HCT116 (cell line): ENCODE measurements around the gene SEPTIN5. TPM values are rescaled to one million over a fixed set of nuclear protein-coding genes. Genes with fewer than 3 reads are reported as not detected.

ENCODE experiments used
- ATAC-seq: fragments of 200-7000 bp; cut with Tn5 transposase; 2 replicates; pipeline ENCODE4 v1.9.1; 2020; ENCODE audit warnings: mild to moderate bottlenecking, moderate library complexity
- BruUV-seq: library from RNA; stranded (reverse); fragments of 400-500 nt; replicated peaks from 2 replicates; lab custom pipeline; 2021; lab: Mats Ljungman, UMichigan
- CTCF ChIA-PET: fragments of 300-600 bp; sonication (Branson Sonifier 250); formaldehyde crosslinking; loops from one replicate; lab custom pipeline; 2021; ENCODE audit warnings: antibody characterized with exemption; lab: Charles Lee
- POLR2A ChIA-PET: fragments of 300-600, 350-600 bp; sonication (Branson Sonifier 250); formaldehyde crosslinking; loops from one replicate; lab custom pipeline; 2021; ENCODE audit warnings: antibody characterized with exemption; lab: Charles Lee
- RAD21 ChIA-PET, 2 experiments: fragments of 300-600 bp; sonication (Branson Sonifier 250); formaldehyde crosslinking; loops; one replicate each; lab custom pipeline; 2023; ENCODE audit warnings: low total read pairs in 2 of 2; ENCODE audit not compliant: uncharacterized antibody in 2 of 2, unreplicated experiment in 2 of 2, low non-redundant PET in 1 of 2; lab: Charles Lee
- DNase-seq: peaks from one replicate; pipeline ENCODE4 v3.0.0-alpha.2; 2010; ENCODE audit warnings: low read depth, low spot score
- H2AFZ ChIP-seq: fragments of 200-600 bp; shearing (Covaris generic), sonication (generic); 2 replicates; pipeline ENCODE4 v1.6.1; 2017; ENCODE audit warnings: low read depth, mixed run types, mixed read lengths, antibody characterized with exemption, low read length; ENCODE audit not compliant: poor library complexity, severe bottlenecking
- H3K27ac ChIP-seq: 2 replicates; pipeline ENCODE4 v1.5.1; 2012; ENCODE audit warnings: low read depth, low read length
- H3K27me3 ChIP-seq: fragments of 200-600 bp; sonication (generic); 2 replicates; pipeline ENCODE4 v1.6.1; 2016; ENCODE audit warnings: mixed run types, low read length, mixed read lengths; ENCODE audit not compliant: insufficient read depth
- H3K36me3 ChIP-seq, 2 experiments: fragments of 200-500 bp in 1 of 2; fragments of 200-600 bp in 1 of 2; sonication (Bioruptor generic) in 1 of 2; sonication (generic) in 1 of 2; 2 replicates each; pipeline versions ENCODE4 v1.5.1 to v1.6.1; 2014 to 2016; ENCODE audit warnings: low read length in 2 of 2, inconsistent platforms in 1 of 2, mixed read lengths in 1 of 2, mixed run types in 1 of 2; ENCODE audit not compliant: insufficient read depth in 2 of 2, control insufficient read depth in 1 of 2
- H3K4me1 ChIP-seq, 2 experiments: fragments of 200-600 bp in 1 of 2; sonication (generic) in 1 of 2; 2 replicates each; pipeline versions ENCODE4 v1.5.1 to v1.6.1; 2012 to 2017; ENCODE audit warnings: low read length in 2 of 2, inconsistent platforms in 1 of 2, mild to moderate bottlenecking in 1 of 2, mixed read lengths in 1 of 2, mixed run types in 1 of 2, moderate library complexity in 1 of 2; ENCODE audit not compliant: insufficient read depth in 2 of 2, control insufficient read depth in 1 of 2
- H3K4me2 ChIP-seq: fragments of 200-600 bp; sonication (generic); 2 replicates; pipeline ENCODE4 v1.6.1; 2017; ENCODE audit warnings: mixed run types, low read length, mixed read lengths
- H3K4me3 ChIP-seq, 2 experiments: fragments of 200-600 bp in 1 of 2; sonication (generic) in 1 of 2; replicated peaks in 1 of 2; 2 replicates each; pipeline ENCODE4 v1.5.1; 2011 to 2016; ENCODE audit warnings: low read length in 2 of 2, control low read depth in 1 of 2, low read depth in 1 of 2, mild to moderate bottlenecking in 1 of 2, mixed read lengths in 1 of 2, mixed run types in 1 of 2
- H3K79me2 ChIP-seq: fragments of 200-600 bp; sonication (generic); 2 replicates; pipeline ENCODE4 v1.6.1; 2017; ENCODE audit warnings: mild to moderate bottlenecking, mixed run types, low read length, moderate library complexity, mixed read lengths; ENCODE audit not compliant: insufficient read depth
- H3K9ac ChIP-seq: fragments of 200-600 bp; sonication (generic); 2 replicates; pipeline ENCODE4 v1.6.1; 2016; ENCODE audit warnings: low read length, mixed read lengths
- H3K9me2 ChIP-seq: fragments of 200-600 bp; sonication (generic), shearing (Covaris generic); 2 replicates; pipeline ENCODE4 v1.6.1; 2017; ENCODE audit warnings: mixed run types, mild to moderate bottlenecking, moderate library complexity; ENCODE audit not compliant: insufficient read depth
- H3K9me3 ChIP-seq, 2 experiments: fragments of 200-500 bp in 1 of 2; fragments of 200-600 bp in 1 of 2; sonication (Bioruptor generic) in 1 of 2; sonication (generic) in 1 of 2; 2 replicates each; pipeline ENCODE4 v1.6.1; 2014 to 2017; ENCODE audit warnings: low read length in 2 of 2, mixed read lengths in 2 of 2, inconsistent platforms in 1 of 2, low read depth in 1 of 2, mild to moderate bottlenecking in 1 of 2, mixed run types in 1 of 2, moderate library complexity in 1 of 2; ENCODE audit not compliant: control insufficient read depth in 1 of 2, insufficient read depth in 1 of 2
- H4K20me1 ChIP-seq: fragments of 200-600 bp; sonication (generic), shearing (Covaris generic); 2 replicates; pipeline ENCODE4 v1.6.1; 2017; ENCODE audit warnings: mixed run types, mild to moderate bottlenecking, moderate library complexity; ENCODE audit not compliant: insufficient read depth
- ATF3 ChIP-seq: IDR thresholded peaks from 2 replicates; pipeline ENCODE4 v1.6.1; 2012
- CBX3 ChIP-seq: IDR thresholded peaks from 2 replicates; pipeline ENCODE4 v1.6.1; 2012; ENCODE audit warnings: low read depth
- CEBPB ChIP-seq: IDR thresholded peaks from 2 replicates; pipeline ENCODE4 v1.6.1; 2012; ENCODE audit warnings: low read depth
- EGR1 ChIP-seq: IDR thresholded peaks from 2 replicates; pipeline ENCODE4 v1.6.1; 2012; ENCODE audit warnings: low read depth
- ELF1 ChIP-seq: IDR thresholded peaks from 2 replicates; pipeline ENCODE4 v1.6.1; 2012; ENCODE audit warnings: low read depth, borderline replicate concordance
- EZH2 ChIP-seq: fragments of 200-600 bp; sonication (generic); IDR thresholded peaks from 2 replicates; pipeline ENCODE4 v1.6.1; 2017; ENCODE audit warnings: antibody characterized with exemption, mixed run types
- EZH2phosphoT487 ChIP-seq: fragments of 200-600 bp; IDR thresholded peaks from 2 replicates; pipeline ENCODE4 v1.6.1; 2018; ENCODE audit warnings: antibody characterized with exemption, borderline replicate concordance
- JUND ChIP-seq: IDR thresholded peaks from 2 replicates; pipeline ENCODE4 v1.6.1; 2012
- MAX ChIP-seq: IDR thresholded peaks from 2 replicates; pipeline ENCODE4 v1.6.1; 2012
- POLR2A ChIP-seq: IDR thresholded peaks from 2 replicates; pipeline ENCODE4 v1.7.0; 2011; ENCODE audit warnings: borderline replicate concordance; ENCODE audit not compliant: insufficient read depth, insufficient read length; ENCODE audit errors: extremely low read depth
- RAD21 ChIP-seq: IDR thresholded peaks from 2 replicates; pipeline ENCODE4 v1.6.1; 2012; ENCODE audit warnings: low read depth, mild to moderate bottlenecking
- YY1 ChIP-seq: IDR thresholded peaks from 2 replicates; pipeline ENCODE4 v1.6.1; 2011; ENCODE audit warnings: low read length, low read depth, moderate library complexity, mild to moderate bottlenecking; ENCODE audit not compliant: insufficient replicate concordance; ENCODE audit errors: extremely low read depth
- ZBTB33 ChIP-seq: IDR thresholded peaks from 2 replicates; pipeline ENCODE4 v1.6.1; 2011; ENCODE audit warnings: mild to moderate bottlenecking, low read length, moderate library complexity; ENCODE audit not compliant: insufficient replicate concordance; ENCODE audit errors: extremely low read depth
- ZFX ChIP-seq: fragments of 450-650 bp; IDR thresholded peaks from 2 replicates; pipeline ENCODE4 v1.6.1; 2017
- ZNF274 ChIP-seq: fragments of 200-500 bp; sonication (Bioruptor generic); IDR thresholded peaks from 2 replicates; pipeline ENCODE4 v1.6.1; 2014; ENCODE audit warnings: mild to moderate bottlenecking, low read depth, low read length, inconsistent platforms
- intact Hi-C: fragments of 100-400 bp; cut with micrococcal nuclease; formaldehyde crosslinking; loops from 2 replicates; pipeline ENCODE4 v1.10.0; 2022
- total RNA-seq: library from RNA; stranded (reverse); gene quantifications from one replicate; pipeline ENCODE4 v1.2.1, GENCODE V29; 2021; ENCODE audit not compliant: unreplicated experiment

The SEPTIN5 gene
- total RNA-seq, 1 experiment from 2014 or later = 9.0 TPM

GRCh38 chr22:19746726-19747125, 32.4 kb downstream of the SEPTIN5 start:
- no peak overlapping the region for H3K27ac ChIP-seq
- no peaks in the 10 kb centered on the region for H4K20me1 ChIP-seq
- no peaks in the 10 kb centered on the region for H3K27me3 ChIP-seq
- no peak overlapping the region for H3K9ac ChIP-seq
- DNase-seq = no peak
- ChIA-PET RAD21 (no interaction called here), POLR2A (interaction anchor here (1.2 kb wide), 1 partner anchor 163 kb away, joined by 3 read pairs; no protein-coding TSS in a partner anchor), CTCF (interaction anchor here (0.9 to 1.6 kb wide), 2 partner anchors 10 to 16 kb away, joined by 3 to 8 read pairs; no protein-coding TSS in a partner anchor)
- H2AFZ ChIP-seq = no peak overlapping the region
- no peaks in the 10 kb centered on the region for H3K36me3 ChIP-seq
- intact Hi-C loops = no loop called here
- H3K9me2 ChIP-seq = no peaks in the 10 kb centered on the region
- no peak overlapping the region for H3K4me2 ChIP-seq
- no peak for ATAC-seq
- TF ChIP-seq ZNF274 (no peak), CBX3 (no peak), EZH2phosphoT487 (no peak), JUND (no peak), MAX (no peak), ZFX (no peak), EZH2 (no peak), ZBTB33 (no peak), ATF3 (no peak), ELF1 (no peak), EGR1 (no peak), POLR2A (no peak), CEBPB (no peak), YY1 (no peak), RAD21 (no peak)
- no peak overlapping the region for H3K4me3 ChIP-seq
- H3K79me2 ChIP-seq = no peaks in the 10 kb centered on the region
- no peaks in the 10 kb centered on the region for H3K4me1 ChIP-seq
- H3K9me3 ChIP-seq = no peaks in the 10 kb centered on the region
- BruUV-seq = no TSS peak
